Body of pancreas (tissue), 4 donors: Measurements from ENCODE around the gene REEP5.

Source experiments
- POLR2A ChIP-seq, 3 donors: fragments of 450-650 bp; IDR thresholded peaks; one replicate each; pipeline ENCODE4 v1.6.1; 2016; ENCODE audit warnings: antibody characterized with exemption in 3 of 3, mild to moderate bottlenecking in 2 of 3
- TF ChIP-seq, protein P1 (sequence below), 7 experiments: fragments of 450-650 bp in 4 of 7; fragments of 200-600 bp in 3 of 7; sonication (generic) in 3 of 7; IDR thresholded peaks; one replicate each; pipeline ENCODE4 v1.5.1; 2016 to 2019; ENCODE audit warnings: antibody characterized with exemption in 7 of 7

DNA sequence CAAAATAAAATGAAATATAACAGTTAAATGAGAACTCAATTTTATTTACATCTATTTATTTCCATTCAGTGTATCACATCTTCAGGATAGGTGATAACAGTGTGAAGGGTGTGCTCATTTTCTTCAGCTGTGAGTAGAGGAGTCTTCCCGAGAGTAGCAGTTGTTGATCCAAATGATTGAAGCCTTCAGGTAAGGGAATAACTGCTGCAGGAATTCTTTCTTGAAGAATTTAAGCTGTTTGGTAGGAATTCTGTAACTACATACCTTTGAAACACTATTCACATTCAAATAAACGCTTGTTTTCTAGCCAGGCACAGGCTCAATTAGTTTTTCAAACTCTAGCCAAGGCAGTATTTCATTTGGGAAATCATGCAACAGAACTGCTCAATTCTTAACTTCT is 45.7 kb downstream of the REEP5 start:
- TF ChIP-seq, protein P1, sequence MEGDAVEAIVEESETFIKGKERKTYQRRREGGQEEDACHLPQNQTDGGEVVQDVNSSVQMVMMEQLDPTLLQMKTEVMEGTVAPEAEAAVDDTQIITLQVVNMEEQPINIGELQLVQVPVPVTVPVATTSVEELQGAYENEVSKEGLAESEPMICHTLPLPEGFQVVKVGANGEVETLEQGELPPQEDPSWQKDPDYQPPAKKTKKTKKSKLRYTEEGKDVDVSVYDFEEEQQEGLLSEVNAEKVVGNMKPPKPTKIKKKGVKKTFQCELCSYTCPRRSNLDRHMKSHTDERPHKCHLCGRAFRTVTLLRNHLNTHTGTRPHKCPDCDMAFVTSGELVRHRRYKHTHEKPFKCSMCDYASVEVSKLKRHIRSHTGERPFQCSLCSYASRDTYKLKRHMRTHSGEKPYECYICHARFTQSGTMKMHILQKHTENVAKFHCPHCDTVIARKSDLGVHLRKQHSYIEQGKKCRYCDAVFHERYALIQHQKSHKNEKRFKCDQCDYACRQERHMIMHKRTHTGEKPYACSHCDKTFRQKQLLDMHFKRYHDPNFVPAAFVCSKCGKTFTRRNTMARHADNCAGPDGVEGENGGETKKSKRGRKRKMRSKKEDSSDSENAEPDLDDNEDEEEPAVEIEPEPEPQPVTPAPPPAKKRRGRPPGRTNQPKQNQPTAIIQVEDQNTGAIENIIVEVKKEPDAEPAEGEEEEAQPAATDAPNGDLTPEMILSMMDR (IDR thresholded peaks at IDR 0.05) = no peak
- no peak for TF ChIP-seq POLR2A (IDR thresholded peaks at IDR 0.05)
